ENCODE results near the gene SLIT3.

Gene SLIT3

GRCh38 chr5:169041180-169041579 is 259.8 kb downstream of the SLIT3 start:
- Mint-ChIP-seq H3K4me3 (no peak overlapping the region), H3K4me1 (ENCODE audit: low read depth) (no peaks in the 10 kb centered on the region), H3K27me3 (no peaks in the 10 kb centered on the region), H3K9me3 (no peaks in the 10 kb centered on the region), H3K36me3 (ENCODE audit: low read depth) (no peaks in the 10 kb centered on the region), H3K27ac (no peak overlapping the region)
- intact Hi-C loops (cut with micrococcal nuclease) = no loop called here

- intact Hi-C loops (cut with micrococcal nuclease) = no loop called here
- H3K36me3 Mint-ChIP-seq (ENCODE audit: low read depth) = no peaks in the 10 kb centered on the region
- H3K27ac Mint-ChIP-seq = no peak overlapping the region
- no peaks in the 10 kb centered on the region for H3K9me3 Mint-ChIP-seq
- no peaks in the 10 kb centered on the region for H3K27me3 Mint-ChIP-seq
- H3K4me1 Mint-ChIP-seq (ENCODE audit: low read depth) = no peaks in the 10 kb centered on the region
- no peak overlapping the region for H3K4me3 Mint-ChIP-seq
These were observed 261.3 kb downstream of the SLIT3 start for GRCh38 chr5:169039592-169039991.

GRCh38 chr5:169037466-169037865 is 263.5 kb downstream of the SLIT3 start:
- Mint-ChIP-seq H3K36me3 (ENCODE audit: low read depth) (no peaks in the 10 kb centered on the region), H3K27me3 (no peaks in the 10 kb centered on the region), H3K27ac (no peak overlapping the region), H3K4me1 (ENCODE audit: low read depth) (no peaks in the 10 kb centered on the region), H3K9me3 (no peaks in the 10 kb centered on the region), H3K4me3 (no peak overlapping the region)
- intact Hi-C loops (cut with micrococcal nuclease) = no loop called here

DNA sequence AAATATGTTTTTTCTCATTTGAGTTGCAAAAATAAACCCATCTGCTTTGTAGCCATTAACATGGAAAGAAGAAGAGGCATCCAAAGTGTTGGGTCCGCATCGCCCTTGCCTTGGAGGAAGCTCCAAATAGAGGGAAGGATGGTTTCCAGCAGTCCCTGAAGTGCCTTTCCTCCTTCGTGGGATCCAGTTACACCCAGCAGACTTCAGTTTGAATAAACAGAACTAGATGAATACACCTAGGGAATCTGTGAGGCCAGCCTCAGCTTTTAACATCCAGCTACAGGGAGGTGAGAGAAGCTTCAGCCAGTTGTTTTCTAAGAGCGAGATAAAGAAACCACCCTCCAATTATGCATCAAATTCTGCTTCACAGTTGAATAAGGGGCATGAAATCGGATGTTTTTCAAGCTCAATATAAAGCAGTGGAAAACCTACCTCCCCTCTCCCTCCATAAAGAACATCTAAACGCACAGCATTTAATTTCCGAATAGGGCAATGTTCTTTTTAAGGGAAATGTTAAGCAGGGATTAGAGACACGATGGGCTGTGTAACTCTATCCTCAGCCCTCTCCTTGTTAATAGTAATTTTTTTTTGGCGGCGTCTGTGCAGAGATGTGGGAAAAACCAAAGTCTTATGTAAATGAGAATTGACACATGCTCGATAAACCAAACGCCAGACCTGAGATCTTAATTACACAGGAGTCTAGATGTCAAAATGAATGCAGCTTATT is 264.7 kb downstream of the SLIT3 start:
- Mint-ChIP-seq H3K4me1 (ENCODE audit: low read depth) (no peaks in the 10 kb centered on the region), H3K27ac (no peak overlapping the region), H3K36me3 (ENCODE audit: low read depth) (no peaks in the 10 kb centered on the region), H3K9me3 (no peaks in the 10 kb centered on the region), H3K27me3 (no peaks in the 10 kb centered on the region), H3K4me3 (no peak overlapping the region)
- intact Hi-C loops (cut with micrococcal nuclease) = no loop called here

- no peaks in the 10 kb centered on the region for H3K27me3 Mint-ChIP-seq
- H3K9me3 Mint-ChIP-seq = no peaks in the 10 kb centered on the region
- intact Hi-C loops (cut with micrococcal nuclease) = no loop called here
- H3K27ac Mint-ChIP-seq = no peak overlapping the region
- no peaks in the 10 kb centered on the region for H3K36me3 Mint-ChIP-seq (ENCODE audit: low read depth)
- H3K4me1 Mint-ChIP-seq (ENCODE audit: low read depth) = no peaks in the 10 kb centered on the region
- H3K4me3 Mint-ChIP-seq = no peak overlapping the region
These were observed 271.2 kb downstream of the SLIT3 start for GRCh38 chr5:169029661-169030274.

- Mint-ChIP-seq H3K27me3 (peaks cover 3% of the 10 kb centered on the region), H3K4me3 (no peak overlapping the region), H3K36me3 (ENCODE audit: low read depth) (no peaks in the 10 kb centered on the region), H3K27ac (no peak overlapping the region), H3K4me1 (ENCODE audit: low read depth) (no peaks in the 10 kb centered on the region), H3K9me3 (no peaks in the 10 kb centered on the region)
- intact Hi-C loops (cut with micrococcal nuclease) = no loop called here
These were observed 271.9 kb downstream of the SLIT3 start for GRCh38 chr5:169029037-169029436.

- Mint-ChIP-seq H3K27me3 (peaks cover 3% of the 10 kb centered on the region), H3K4me3 (no peak overlapping the region), H3K36me3 (ENCODE audit: low read depth) (no peaks in the 10 kb centered on the region), H3K27ac (no peak overlapping the region), H3K9me3 (no peaks in the 10 kb centered on the region), H3K4me1 (ENCODE audit: low read depth) (no peaks in the 10 kb centered on the region)
- intact Hi-C loops (cut with micrococcal nuclease) = no loop called here
These were observed 273.4 kb downstream of the SLIT3 start for GRCh38 chr5:169027501-169028061.

GRCh38 chr5:169025491-169025890 is 275.4 kb downstream of the SLIT3 start:
- intact Hi-C loops (cut with micrococcal nuclease) = no loop called here
- H3K27me3 Mint-ChIP-seq = peaks cover 3% of the 10 kb centered on the region
- H3K36me3 Mint-ChIP-seq (ENCODE audit: low read depth) = no peaks in the 10 kb centered on the region
- no peak overlapping the region for H3K27ac Mint-ChIP-seq
- no peaks in the 10 kb centered on the region for H3K4me1 Mint-ChIP-seq (ENCODE audit: low read depth)
- H3K9me3 Mint-ChIP-seq = no peaks in the 10 kb centered on the region
- no peak overlapping the region for H3K4me3 Mint-ChIP-seq

DNA sequence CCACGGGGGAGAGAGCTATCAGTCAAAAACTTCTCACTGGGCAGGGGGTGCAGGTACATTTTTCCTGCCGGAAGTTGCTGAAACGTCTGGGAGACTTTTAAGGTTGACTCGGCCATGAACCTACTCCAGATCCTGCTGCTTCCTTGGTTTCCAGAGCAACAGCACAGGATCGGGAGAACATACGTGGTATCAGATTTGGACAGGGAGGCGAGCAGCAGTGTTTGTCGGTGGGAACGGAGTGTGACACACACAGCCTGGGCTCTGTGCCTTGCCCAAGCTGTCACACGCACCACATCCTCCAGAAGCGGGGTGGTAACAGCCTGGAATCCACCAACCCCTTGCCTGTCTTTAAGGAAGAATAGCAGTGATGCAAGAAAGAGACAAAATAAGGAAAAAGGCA is 276.5 kb downstream of the SLIT3 start:
- H3K4me1 Mint-ChIP-seq (ENCODE audit: low read depth) = no peaks in the 10 kb centered on the region
- H3K4me3 Mint-ChIP-seq = no peak overlapping the region
- intact Hi-C loops (cut with micrococcal nuclease) = no loop called here
- H3K27ac Mint-ChIP-seq = no peak overlapping the region
- H3K9me3 Mint-ChIP-seq = no peaks in the 10 kb centered on the region
- H3K27me3 Mint-ChIP-seq = peaks cover 3% of the 10 kb centered on the region
- H3K36me3 Mint-ChIP-seq (ENCODE audit: low read depth) = no peaks in the 10 kb centered on the region

- Mint-ChIP-seq H3K9me3 (no peaks in the 10 kb centered on the region), H3K4me3 (no peak overlapping the region), H3K27me3 (peaks cover 3% of the 10 kb centered on the region), H3K4me1 (ENCODE audit: low read depth) (no peaks in the 10 kb centered on the region), H3K27ac (no peak overlapping the region), H3K36me3 (ENCODE audit: low read depth) (no peaks in the 10 kb centered on the region)
- intact Hi-C loops (cut with micrococcal nuclease) = no loop called here
These were observed 278.2 kb downstream of the SLIT3 start for GRCh38 chr5:169022718-169023117.

- peaks cover 3% of the 10 kb centered on the region for H3K27me3 Mint-ChIP-seq
- no peak overlapping the region for H3K27ac Mint-ChIP-seq
- H3K4me1 Mint-ChIP-seq (ENCODE audit: low read depth) = no peaks in the 10 kb centered on the region
- no peaks in the 10 kb centered on the region for H3K36me3 Mint-ChIP-seq (ENCODE audit: low read depth)
- intact Hi-C loops (cut with micrococcal nuclease) = no loop called here
- H3K4me3 Mint-ChIP-seq = no peak overlapping the region
- no peaks in the 10 kb centered on the region for H3K9me3 Mint-ChIP-seq
These were observed 280.8 kb downstream of the SLIT3 start for GRCh38 chr5:169020102-169020501.

GRCh38 chr5:169018925-169019324 is 282.0 kb downstream of the SLIT3 start:
- H3K4me1 Mint-ChIP-seq (ENCODE audit: low read depth) = no peaks in the 10 kb centered on the region
- H3K27ac Mint-ChIP-seq = no peak overlapping the region
- H3K36me3 Mint-ChIP-seq (ENCODE audit: low read depth) = no peaks in the 10 kb centered on the region
- no peak overlapping the region for H3K4me3 Mint-ChIP-seq
- intact Hi-C loops (cut with micrococcal nuclease) = no loop called here
- no peaks in the 10 kb centered on the region for H3K27me3 Mint-ChIP-seq
- H3K9me3 Mint-ChIP-seq = no peaks in the 10 kb centered on the region

DNA sequence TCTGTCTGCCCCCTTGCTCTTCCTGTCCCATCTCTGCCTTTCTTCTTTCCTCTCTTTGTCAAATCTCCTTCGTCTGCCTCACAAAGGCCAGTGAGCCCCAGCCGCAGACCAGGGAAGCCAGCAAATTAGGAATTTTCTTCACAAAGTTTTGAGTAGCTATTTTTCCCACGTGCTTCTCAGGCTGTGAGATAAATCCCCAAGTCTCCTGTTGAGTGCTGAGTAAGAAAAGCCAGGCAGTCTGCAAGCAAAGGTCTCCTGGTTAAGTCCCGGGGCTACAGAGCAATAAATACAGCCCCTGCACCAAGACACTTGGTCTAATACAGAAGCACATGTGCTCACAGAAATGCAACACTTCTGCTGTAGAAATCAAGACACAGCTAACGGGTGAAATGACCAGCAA is 284.9 kb downstream of the SLIT3 start:
- no peaks in the 10 kb centered on the region for H3K36me3 Mint-ChIP-seq (ENCODE audit: low read depth)
- no peaks in the 10 kb centered on the region for H3K4me1 Mint-ChIP-seq (ENCODE audit: low read depth)
- no peak overlapping the region for H3K4me3 Mint-ChIP-seq
- no peaks in the 10 kb centered on the region for H3K9me3 Mint-ChIP-seq
- intact Hi-C loops (cut with micrococcal nuclease) = no loop called here
- H3K27ac Mint-ChIP-seq = no peak overlapping the region
- H3K27me3 Mint-ChIP-seq = no peaks in the 10 kb centered on the region

DNA sequence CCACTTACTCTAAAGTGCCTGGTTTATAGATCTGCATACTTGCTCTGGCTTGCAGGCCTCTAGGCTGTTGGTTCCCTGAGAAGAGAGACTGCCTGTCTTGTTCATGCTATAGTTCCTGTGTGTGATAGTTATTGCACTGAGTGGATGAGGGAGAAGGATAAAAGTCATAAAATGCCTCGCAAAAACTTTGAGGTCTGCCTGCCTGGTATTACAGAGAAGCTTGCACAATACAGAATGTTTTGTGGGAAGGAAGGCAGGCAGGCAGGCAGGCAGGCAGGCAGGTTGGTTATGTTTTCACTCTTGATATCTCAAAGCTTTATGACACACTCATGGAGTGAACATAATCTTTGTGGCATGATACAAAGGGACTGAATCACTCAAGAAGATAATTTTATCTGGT is 287.1 kb downstream of the SLIT3 start:
- Mint-ChIP-seq H3K27me3 (no peaks in the 10 kb centered on the region), H3K4me3 (no peak overlapping the region), H3K36me3 (ENCODE audit: low read depth) (no peaks in the 10 kb centered on the region), H3K27ac (no peak overlapping the region), H3K9me3 (no peaks in the 10 kb centered on the region), H3K4me1 (ENCODE audit: low read depth) (no peaks in the 10 kb centered on the region)
- intact Hi-C loops (cut with micrococcal nuclease) = no loop called here
